Parathyroid adenoma (tissue), 2 donors: ENCODE results near the gene ACTN1.

Experiments used
- H2AFZ ChIP-seq: fragments of 300-600 bp; sonication (generic); one replicate; pipeline ENCODE4 v1.7.0; 2017; ENCODE audit warnings: antibody characterized with exemption, mild to moderate bottlenecking
- H3K27ac ChIP-seq: fragments of 300-600 bp; sonication (generic); one replicate; pipeline ENCODE4 v1.7.0; 2017
- H3K27me3 ChIP-seq: fragments of 300-600 bp; sonication (generic); one replicate; pipeline ENCODE4 v1.7.0; 2017; ENCODE audit warnings: low read length; ENCODE audit not compliant: control insufficient read depth, insufficient read depth
- H3K36me3 ChIP-seq: fragments of 300-600 bp; sonication (generic); one replicate; pipeline ENCODE4 v1.7.0; 2017; ENCODE audit warnings: low read length; ENCODE audit not compliant: control insufficient read depth, insufficient read depth
- H3K4me1 ChIP-seq: fragments of 300-600 bp; sonication (generic); one replicate; pipeline ENCODE4 v1.7.0; 2017; ENCODE audit warnings: control low read depth
- H3K4me2 ChIP-seq: fragments of 300-600 bp; sonication (generic); one replicate; pipeline ENCODE4 v1.7.0; 2017; ENCODE audit warnings: low read length
- H3K4me3 ChIP-seq: fragments of 300-600 bp; sonication (generic); one replicate; pipeline ENCODE4 v1.7.0; 2017; ENCODE audit warnings: low read depth, low read length
- H3K79me2 ChIP-seq: fragments of 300-600 bp; sonication (generic); one replicate; pipeline ENCODE4 v1.7.0; 2017; ENCODE audit warnings: control low read depth
- H3K9ac ChIP-seq: fragments of 300-600 bp; sonication (generic); one replicate; pipeline ENCODE4 v1.7.0; 2017; ENCODE audit warnings: mild to moderate bottlenecking
- H3K9me3 ChIP-seq: fragments of 300-600 bp; sonication (generic); one replicate; pipeline ENCODE4 v1.7.0; 2017; ENCODE audit warnings: low read length; ENCODE audit not compliant: control insufficient read depth
- CTCF ChIP-seq: fragments of 300-600 bp; sonication (generic); IDR thresholded peaks from one replicate; pipeline ENCODE4 v1.7.0; 2017; ENCODE audit warnings: antibody characterized with exemption, mild to moderate bottlenecking
- donor health status: primary hyperparathyroidism.

The ACTN1 gene

GRCh38 chr14:68877993-68878575 lies 101.0 kb downstream of the ACTN1 start:
- H3K9me3 ChIP-seq, result no peaks in the 10 kb centered on the region
- H3K4me2 ChIP-seq, result no peak overlapping the region
- no peaks in the 10 kb centered on the region for H3K4me1 ChIP-seq
- H2AFZ ChIP-seq, result no peak overlapping the region
- no peak for TF ChIP-seq CTCF
- no peaks in the 10 kb centered on the region for H3K79me2 ChIP-seq
- H3K27ac ChIP-seq, result no peak overlapping the region
- H3K36me3 ChIP-seq, result no peaks in the 10 kb centered on the region
- H3K9ac ChIP-seq, result no peak overlapping the region
- H3K27me3 ChIP-seq, result no peaks in the 10 kb centered on the region
- no peak overlapping the region for H3K4me3 ChIP-seq

- no peaks in the 10 kb centered on the region for H3K27me3 ChIP-seq
- no peak overlapping the region for H3K4me3 ChIP-seq
- H2AFZ ChIP-seq, result no peak overlapping the region
- no peak overlapping the region for H3K4me2 ChIP-seq
- H3K27ac ChIP-seq, result no peak overlapping the region
- H3K36me3 ChIP-seq, result no peaks in the 10 kb centered on the region
- H3K79me2 ChIP-seq, result no peaks in the 10 kb centered on the region
- H3K4me1 ChIP-seq, result no peaks in the 10 kb centered on the region
- TF ChIP-seq CTCF, result no peak
- H3K9ac ChIP-seq, result no peak overlapping the region
- H3K9me3 ChIP-seq, result no peaks in the 10 kb centered on the region
These were observed 102.1 kb downstream of the ACTN1 start for GRCh38 chr14:68876976-68877375.

- H3K27ac ChIP-seq, result no peak overlapping the region
- no peak overlapping the region for H3K9ac ChIP-seq
- H3K79me2 ChIP-seq, result no peaks in the 10 kb centered on the region
- no peak overlapping the region for H3K4me2 ChIP-seq
- no peaks in the 10 kb centered on the region for H3K4me1 ChIP-seq
- TF ChIP-seq CTCF, result no peak
- no peaks in the 10 kb centered on the region for H3K9me3 ChIP-seq
- H2AFZ ChIP-seq, result no peak overlapping the region
- H3K4me3 ChIP-seq, result no peak overlapping the region
- H3K36me3 ChIP-seq, result no peaks in the 10 kb centered on the region
- no peaks in the 10 kb centered on the region for H3K27me3 ChIP-seq
These were observed 104.4 kb downstream of the ACTN1 start for GRCh38 chr14:68874746-68875155.

- H3K27ac ChIP-seq, result no peak overlapping the region
- no peak overlapping the region for H3K9ac ChIP-seq
- H3K4me2 ChIP-seq, result no peak overlapping the region
- no peaks in the 10 kb centered on the region for H3K79me2 ChIP-seq
- H3K36me3 ChIP-seq, result no peaks in the 10 kb centered on the region
- no peak overlapping the region for H3K4me3 ChIP-seq
- no peak for TF ChIP-seq CTCF
- H2AFZ ChIP-seq, result no peak overlapping the region
- H3K4me1 ChIP-seq, result no peaks in the 10 kb centered on the region
- H3K9me3 ChIP-seq, result no peaks in the 10 kb centered on the region
- H3K27me3 ChIP-seq, result no peaks in the 10 kb centered on the region
These were observed 105.7 kb downstream of the ACTN1 start for GRCh38 chr14:68873376-68873775.

- no peaks in the 10 kb centered on the region for H3K36me3 ChIP-seq
- H3K4me1 ChIP-seq, result no peaks in the 10 kb centered on the region
- no peak overlapping the region for H3K4me3 ChIP-seq
- no peak for TF ChIP-seq CTCF
- H3K4me2 ChIP-seq, result no peak overlapping the region
- H3K27me3 ChIP-seq, result no peaks in the 10 kb centered on the region
- H3K9ac ChIP-seq, result no peak overlapping the region
- no peak overlapping the region for H2AFZ ChIP-seq
- no peaks in the 10 kb centered on the region for H3K9me3 ChIP-seq
- no peak overlapping the region for H3K27ac ChIP-seq
- H3K79me2 ChIP-seq, result no peaks in the 10 kb centered on the region
These were observed 107.7 kb downstream of the ACTN1 start for GRCh38 chr14:68871392-68871791.
